GM21360 (cell line): ENCODE data around the gene HDAC4.

Source experiments
- ATAC-seq: cut with Tn5 transposase; IDR thresholded peaks from one replicate; pipeline ENCODE4 v1.9.1; 2021; ENCODE audit warnings: mild to moderate bottlenecking, moderate library complexity; ENCODE audit not compliant: unreplicated experiment

Gene HDAC4

DNA sequence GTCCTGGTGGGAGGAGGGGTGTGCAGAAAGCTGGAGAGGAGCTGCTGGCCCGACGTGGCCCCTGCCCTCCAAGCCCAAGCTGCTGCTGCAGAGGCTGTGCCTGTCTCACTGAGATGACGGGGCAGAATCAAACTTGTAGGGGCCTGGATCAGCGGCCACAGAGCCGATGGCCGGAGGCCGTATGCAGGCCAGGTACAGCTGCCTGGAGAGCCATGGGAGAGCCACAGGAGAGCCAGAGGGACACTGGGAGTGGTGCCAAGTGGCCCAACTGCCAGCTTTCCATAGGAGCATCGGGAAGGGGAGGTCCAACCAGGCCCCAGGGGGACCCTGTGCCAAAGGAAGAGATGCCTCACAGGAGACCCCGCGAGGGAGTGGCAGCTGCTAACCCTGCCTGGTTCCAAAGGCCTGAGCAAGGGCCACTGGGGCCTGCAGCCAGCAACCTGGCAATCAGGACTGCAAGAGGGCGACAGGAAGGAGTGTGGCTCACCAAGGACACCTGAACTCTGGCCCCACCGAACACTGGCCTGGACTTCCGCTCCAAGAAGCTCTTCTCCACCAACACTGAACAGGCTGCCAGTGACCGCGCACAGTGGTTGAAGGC is 70.7 kb downstream of the HDAC4 start:
- no peak for ATAC-seq

DNA sequence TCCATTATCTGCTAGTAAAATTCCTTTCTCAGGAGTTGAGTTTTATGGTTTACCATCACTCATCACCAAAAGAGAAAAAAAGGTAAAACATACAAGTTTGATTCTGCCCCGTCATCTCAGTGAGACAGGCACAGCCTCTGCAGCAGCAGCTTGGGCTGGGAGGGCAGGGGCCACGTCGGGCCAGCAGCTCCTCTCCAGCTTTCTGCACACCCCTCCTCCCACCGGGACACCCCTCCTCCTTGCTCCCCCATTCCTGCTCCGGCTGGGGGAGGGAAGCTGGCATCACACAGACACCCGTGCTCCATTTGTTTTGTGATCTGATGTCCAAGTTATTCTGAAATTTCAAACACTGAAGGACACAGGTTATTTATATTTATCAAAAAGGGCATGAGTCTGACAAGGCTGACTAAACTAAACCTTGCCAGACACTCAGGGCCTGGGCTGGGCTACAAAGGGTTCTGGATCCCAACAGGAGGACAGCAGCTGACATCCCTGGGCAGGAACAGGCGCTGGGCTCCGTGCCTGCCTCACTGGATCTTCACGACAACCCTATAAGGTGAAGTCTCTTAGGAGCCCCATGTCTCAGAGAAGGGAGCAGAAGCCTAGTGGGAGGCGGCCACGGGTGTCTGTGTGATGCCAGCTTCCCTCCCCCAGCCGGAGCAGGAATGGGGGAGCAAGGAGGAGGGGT is 71.4 kb downstream of the HDAC4 start:
- ATAC-seq = no peak

DNA sequence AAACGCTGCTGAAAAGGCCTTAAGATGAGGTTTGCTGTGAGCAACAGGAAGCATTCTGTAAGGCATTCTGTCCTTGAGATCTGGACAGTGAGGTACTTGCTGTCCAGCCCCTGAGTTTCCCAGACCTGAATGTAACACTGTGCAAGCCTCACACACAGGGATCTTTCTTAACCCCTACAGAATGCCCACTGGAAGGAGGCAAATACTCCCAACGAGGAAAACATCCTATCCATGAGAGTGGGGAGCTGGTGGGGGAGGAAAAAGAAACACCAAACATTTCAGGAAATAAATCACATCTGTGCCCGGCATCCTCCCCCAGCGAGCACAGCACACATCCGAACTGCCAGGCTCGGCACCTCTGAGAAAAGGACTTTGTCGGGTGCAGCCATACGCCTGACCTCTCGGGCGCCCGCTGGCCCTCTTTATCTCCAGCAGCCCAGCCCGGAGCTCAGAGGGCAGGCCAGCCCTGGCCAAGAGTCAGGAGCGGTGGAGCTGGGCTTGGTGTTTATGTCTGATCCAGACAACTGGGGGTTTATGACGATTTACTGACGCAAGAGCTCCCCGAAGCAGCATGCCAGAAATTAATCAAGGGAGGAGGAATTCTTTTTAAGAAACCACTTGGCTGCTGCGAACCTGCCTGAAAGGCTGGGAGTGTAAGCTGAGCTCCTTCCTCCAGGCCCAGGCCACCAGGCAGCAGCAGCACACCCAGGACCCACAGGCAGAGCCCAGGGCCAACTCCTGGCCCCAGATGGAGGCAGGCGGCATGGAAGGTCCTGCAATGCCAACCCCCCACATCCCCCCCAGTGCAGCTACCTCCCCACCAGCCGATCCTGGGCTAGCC is 72.2 kb downstream of the HDAC4 start:
- ATAC-seq = no peak

DNA sequence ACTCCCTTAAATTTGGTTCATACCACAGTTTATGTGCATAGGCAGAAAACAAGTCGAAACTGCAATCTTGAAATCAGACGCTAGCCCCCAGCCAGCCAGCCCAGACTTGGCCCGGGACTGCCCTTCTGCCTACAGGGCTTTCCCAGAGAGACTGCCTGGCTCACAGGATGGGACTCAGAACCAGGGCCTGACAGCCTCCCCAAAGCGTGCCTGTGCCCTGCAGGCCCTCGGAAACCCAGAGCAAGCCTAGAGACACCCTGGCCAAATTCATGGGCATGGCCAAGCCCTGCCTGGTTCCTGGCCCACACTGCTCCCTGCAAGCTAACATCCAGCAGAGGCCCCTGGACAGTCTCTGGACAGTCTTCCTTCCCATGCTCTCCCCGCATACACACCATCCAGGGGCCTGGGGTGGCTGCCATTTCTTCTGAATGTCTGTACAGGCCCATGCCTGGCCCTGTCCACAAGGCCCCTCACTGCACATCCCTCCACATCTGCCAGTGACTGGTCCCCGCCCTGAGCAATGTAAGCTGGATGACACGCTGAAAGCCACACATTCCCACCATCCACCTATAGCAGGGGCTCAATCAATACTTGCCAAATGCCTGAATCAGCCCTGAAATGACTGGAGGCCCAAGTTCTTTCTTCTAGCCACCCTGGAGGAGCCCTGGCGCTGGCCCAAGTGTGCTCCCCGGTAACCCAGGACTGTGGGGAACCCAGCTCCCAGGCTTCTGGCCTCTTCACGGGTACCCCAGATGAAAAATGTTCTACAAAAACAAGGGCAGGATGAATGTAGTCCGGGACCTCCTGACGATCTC is 73.1 kb downstream of the HDAC4 start:
- no peak for ATAC-seq

DNA sequence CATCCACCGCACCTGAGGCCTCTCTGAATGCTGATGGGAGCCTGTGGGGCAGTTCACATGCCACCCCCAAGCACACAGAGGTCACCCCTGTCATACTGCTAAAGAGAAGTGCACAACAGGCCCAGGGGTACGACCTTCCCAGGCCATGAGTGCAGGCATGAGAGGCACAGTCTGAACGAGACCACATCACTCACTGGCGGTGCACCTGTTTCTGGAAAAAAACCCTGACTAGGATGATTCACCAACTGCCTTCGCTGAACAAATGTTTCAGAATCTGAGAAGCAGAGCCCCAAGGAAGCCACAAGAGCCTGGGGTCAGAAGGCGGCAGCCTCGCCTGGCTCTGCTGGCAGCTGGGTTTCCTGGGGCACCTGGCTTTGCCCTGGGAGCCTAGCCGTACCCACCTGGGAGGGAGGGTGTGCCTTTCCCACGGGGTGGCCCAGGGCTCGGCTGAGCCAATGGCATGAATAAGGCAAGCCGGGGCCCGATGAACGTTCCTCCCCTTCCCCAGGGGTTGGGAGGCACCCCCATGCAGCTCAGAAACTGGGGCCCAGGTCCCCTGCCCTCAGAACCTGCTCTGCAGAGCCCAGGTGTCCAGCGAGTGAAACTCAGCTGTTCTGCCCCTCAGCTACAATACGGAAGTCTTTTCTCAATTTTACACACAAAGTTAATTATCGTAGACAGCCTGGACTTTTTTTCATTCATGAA is 73.8 kb downstream of the HDAC4 start:
- no peak for ATAC-seq

DNA sequence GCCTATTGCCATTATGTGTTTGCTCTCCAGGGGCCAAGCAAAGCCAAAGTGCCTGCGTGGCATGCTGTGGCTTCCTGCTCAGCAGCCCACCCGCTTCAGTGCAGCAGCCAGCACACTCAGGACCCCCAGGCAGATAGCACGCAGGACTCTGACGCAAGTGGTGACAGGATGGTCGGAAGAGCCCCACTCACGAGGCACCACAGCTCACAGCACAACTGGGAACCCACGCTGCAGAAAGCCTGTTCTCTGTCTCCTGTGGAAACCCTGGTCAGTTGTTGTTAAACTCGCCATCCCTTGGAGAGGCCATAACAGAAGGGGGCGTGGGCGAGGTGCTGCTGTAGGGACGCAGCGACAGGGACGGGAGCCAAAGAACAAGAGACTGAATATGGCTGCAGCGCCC is 76.4 kb downstream of the HDAC4 start:
- no peak for ATAC-seq

DNA sequence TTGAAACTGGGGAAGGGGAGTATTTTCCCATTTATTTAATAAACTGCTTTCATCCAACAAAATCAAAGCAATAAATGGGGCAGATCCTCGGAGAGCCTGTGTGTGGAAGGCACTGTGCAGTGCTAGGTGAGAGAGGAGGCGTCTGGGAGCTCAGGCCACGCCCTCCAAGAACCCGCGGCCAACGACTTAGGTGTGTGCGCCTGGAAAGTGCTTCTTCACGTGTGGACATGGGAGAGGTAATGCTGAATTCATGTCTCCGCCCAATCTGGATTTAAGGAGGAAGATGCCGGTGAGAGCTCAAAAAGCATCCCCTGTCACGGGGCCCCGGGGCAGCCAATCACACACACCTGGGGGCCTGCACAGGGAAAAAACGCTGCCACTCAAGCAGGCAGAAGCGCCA is 77.4 kb downstream of the HDAC4 start:
- no peak for ATAC-seq

DNA sequence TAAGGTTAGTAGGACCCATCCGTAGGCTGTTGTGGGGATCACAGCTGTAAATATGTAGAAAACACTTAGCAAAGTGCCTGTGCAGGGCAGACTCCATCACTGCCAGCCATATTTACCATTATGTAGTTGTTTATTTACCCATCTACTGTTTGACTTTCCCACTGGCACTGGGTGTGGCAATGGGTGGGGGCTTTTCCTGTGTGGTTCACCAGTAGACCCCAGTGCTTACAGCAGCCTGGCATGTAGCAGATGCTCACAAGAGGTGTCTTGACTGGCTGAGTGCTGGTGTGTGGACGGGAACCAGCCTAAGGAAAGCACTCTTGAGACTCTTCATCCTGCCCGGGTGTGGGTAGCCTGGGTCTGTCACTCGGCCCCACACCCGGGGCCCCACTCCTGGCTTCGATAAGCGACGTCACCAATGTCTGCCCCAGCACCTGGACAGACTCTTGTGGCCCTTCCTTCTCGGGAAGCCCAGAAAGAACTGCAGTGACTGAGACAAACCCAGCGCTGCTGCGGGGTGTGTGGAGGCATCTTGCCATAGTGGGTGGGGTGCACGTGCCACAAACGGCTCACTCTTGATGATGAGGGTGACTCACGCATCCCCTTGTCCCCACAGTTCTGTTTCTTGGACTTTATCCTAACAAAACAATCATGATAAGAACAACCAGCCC is 78.3 kb downstream of the HDAC4 start:
- ATAC-seq = no peak

DNA sequence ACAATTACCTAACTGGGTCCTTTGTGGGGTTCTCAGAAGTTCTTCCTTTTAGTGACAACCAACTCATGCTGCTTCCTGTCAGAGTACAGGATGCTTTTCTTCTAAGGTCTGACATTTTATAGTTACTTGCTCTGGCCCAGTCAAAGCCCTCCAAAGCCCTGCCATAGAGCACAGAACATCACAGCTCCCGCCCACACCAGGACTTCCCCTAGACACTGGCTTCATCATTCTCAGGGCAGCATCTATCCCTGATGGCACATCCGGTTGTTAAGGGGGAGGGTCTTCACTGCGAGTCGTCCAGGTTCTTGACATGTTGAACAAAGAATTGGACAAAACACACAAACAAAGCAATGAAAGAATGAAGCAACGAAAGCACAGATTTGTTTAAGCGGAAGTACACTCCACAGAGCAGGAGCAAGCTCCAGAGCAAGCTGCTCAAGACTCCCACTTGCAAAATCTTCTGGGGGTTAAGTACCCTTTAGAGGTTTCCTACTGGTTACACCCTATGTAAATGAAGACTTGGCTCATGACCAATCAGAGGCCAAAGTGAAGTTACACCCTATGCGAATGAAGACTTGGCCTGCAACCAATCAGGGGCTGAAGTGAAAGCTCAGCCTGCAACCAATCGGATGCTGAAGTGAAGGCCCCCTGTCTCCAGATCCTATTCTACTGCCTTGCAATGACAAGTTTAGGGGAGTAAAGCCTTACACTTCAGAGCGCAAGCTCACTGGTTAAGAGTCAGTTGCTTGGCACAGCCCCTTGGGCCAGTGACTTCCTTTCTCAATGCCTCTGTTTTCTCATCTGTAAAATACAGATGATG is 79.0 kb downstream of the HDAC4 start:
- ATAC-seq = no peak

DNA sequence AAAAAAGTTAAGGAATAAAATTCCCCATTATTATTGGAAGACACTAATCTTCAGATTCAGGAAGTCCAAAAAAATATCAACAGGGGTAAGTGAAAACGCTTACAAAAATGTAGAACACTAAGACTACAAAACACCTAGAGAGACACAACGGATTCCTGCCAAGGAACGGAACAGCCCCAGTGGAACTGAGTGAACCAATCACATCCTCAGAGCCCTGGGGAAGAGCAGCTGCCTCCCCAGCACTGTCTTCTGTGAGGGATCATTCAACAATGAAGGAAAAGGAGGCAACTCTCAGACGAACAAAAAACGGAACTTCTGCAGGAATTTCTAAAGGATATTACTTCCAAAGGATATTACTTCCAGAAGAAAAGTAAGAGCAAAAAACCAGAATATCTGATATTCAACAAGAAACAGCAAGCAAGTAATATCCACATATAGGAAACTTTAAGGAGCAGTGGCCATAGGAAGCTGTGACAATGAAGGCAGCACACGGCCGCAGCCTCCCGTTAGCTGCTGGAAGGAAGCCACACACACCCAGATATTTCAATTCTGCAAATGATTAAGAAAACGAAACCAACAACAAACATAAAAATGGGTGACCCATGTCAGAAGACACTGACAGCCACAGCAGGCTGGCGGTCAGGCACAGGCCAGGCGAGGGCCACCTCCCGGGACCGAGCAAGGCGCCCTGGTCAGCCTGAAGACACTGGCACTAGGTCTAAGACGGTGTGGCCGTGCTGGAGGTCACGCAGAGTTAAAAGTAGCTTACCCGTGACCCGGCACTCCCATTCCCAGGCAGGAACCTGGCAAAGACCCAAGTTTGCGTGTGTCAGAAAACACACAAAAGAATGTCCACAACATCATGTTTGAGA is 81.8 kb downstream of the HDAC4 start:
- no peak for ATAC-seq

DNA sequence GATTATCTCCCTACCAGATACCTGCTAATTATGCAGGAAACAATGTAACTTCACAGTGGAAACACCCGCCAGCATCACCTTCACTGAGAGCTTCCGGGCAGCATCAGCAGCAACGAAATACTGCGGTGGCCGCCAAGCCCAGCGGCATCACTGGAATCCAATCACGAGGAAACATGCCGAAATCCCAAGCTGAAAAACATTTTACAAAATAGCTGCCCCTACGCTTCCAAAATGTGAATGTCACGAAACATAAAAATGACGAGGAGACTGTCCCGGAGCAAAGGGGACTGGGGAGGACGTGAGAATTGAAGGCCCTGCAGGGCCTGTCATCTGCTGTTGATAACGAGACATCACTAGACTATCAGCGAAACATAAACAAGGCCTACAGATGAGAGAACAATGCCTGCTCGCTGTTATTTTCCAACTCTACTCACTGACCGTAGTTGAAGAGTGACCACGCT is 82.6 kb downstream of the HDAC4 start:
- no peak for ATAC-seq

DNA sequence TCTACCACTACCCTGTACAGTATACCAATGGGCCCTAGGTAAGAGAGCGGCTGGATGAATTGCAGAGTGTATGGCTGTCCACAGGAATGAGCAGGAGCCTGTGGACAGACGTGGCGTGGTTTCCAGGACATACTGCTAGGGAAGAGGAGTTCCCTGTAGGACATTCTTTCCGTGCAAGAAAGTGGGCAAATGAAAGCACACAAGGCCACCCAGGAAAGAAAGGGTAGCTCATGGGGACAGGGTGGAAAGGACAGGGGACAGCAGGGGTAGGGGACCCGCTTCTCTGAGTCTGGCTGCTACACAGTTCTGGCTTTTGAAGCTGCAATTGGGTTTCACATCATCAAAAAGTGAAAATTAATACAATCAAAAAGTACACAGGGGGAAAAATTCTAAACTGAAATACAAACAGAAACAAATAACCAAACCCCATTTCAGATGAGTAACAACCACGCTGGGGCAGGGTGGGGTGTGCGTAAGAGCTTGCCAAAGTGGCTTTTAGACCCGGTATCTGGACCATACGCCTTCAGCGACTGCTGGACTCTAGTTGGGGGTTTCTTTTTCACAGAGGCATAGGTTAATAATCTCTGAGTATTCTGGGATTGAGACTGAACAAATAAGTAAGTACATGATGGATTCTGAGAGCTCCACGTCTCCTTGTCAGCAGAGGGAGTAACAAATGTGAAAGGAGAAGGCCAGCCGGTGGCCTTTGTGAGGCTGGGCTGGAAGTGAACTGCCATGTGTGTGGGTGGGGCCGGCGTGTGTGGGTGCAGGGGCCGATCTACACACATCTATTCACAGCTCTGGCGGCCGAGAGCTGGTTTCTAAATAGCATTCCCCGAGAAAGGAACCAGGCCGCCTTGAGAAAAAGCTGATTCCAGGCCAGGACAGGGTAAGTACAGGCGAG is 84.0 kb downstream of the HDAC4 start:
- no peak for ATAC-seq

DNA sequence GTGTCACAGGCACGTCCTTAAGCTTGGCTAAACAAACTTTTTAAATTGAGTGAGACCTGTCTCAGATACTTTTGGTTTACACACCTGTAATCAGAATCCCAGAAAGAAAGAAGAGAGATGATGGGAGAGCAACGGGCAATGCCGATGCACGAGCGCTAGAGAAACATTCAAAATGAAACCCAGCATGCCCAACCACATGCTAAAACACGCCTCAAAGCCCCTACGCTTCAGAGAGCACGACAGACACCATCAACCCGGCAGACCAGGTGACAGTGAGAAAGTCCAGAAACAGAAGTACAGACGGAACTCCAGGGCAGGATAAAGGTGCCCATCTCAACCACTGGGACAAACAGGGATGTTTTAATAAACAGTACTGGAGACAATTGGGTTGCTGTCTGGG is 85.5 kb downstream of the HDAC4 start:
- ATAC-seq = no peak

DNA sequence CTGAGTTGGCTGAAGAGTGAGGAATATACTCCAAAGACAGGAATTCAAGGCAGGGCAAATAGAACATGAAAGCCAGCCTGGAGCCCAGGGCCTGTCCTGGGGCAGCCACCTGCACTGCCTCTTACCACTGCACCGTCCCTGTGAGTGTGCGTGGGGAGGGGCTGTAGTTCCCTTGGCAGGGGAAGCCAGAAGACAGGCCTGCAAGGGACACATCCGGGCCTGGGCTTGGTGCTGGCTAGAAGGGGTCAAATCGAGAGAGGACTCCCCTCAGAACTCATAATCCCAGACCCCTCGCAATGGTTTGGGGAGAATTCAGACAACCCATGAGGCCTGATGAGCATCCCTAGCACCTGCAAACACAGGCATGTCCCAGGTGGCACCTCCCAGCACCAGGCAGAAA is 87.0 kb downstream of the HDAC4 start:
- ATAC-seq = no peak

DNA sequence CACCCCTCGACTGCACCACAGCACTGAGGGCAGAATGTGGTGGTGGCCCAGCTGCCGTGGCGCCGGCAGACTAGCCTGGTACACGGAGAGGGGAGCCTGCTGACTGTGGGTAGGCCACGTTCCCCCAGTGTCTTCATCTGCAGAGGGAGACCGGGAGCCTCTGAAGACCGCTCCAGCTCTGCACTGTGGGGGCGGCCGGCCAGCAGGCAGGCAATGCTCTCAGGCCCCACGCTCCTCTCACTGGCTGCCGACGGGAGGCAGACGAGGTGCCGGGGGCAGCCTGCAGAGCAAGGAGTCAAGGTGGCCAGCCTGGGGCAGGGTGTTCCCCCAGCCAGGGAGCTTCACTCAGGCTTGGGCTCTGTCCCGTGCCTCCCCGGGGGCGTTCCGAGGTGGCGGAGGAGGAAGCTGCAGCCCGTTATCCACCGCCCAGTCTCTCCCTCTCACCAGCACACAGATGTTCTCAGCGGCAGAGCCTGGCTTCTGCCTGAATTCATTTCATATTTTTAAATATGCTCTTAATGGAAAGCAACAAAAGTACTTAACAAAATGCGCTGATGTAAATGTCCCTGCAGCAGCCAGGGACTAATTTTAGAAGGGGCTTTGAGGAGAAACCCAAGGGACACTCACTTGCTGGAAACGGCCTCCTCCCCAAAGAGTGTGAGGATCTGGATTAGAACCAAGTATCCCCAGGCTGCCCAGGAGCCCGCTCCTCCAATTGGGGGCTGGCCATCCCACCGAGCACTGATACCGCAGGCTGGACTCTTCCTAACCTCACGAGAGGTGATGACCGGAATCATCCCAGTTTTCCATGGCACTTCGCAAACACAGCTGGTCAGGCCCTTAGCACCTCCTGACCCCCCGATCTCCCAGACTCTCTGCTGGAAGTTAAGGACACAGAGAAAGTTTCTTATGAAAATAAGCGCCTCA is 87.8 kb downstream of the HDAC4 start:
- no peak for ATAC-seq

DNA sequence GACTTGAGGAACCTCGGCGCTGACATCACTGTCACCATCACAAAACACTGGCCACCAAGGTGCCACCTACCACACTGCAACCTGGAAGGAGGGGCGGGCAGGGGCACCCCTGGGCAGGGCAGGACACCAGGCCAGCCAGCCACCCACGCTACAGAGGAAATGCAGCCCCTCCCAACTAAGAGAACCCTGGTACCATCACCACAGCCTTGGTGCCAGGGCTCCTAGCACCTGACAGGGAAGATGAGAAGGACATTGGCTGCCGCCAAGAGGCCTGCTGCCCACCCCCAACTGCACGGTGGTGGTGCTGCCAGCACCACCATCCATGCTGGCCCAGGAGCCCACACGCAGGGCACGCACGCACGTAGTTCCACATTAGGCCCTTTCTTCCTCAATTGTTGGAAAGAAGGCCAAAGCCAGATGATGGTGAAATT is 88.7 kb downstream of the HDAC4 start:
- ATAC-seq = no peak
